H1 (cell line): ENCODE measurements around the gene RNF175. TPM values are rescaled to one million over a fixed set of nuclear protein-coding genes. Genes with fewer than 3 reads are reported as not detected.

Source experiments
- CTCF ChIA-PET: fragments of 300-600 bp; sonication (Branson Sonifier 250); formaldehyde crosslinking; loops from one replicate; lab custom pipeline; 2021; ENCODE audit not compliant: partially characterized antibody; lab: Charles Lee
- POLR2A ChIA-PET: fragments of 300-600 bp; sonication (Branson Sonifier 250); formaldehyde crosslinking; loops from one replicate; lab custom pipeline; 2021; ENCODE audit warnings: inconsistent platforms; ENCODE audit not compliant: partially characterized antibody; lab: Charles Lee
- DNase-seq, 2 experiments: peaks; one replicate each; pipeline versions ENCODE4 v3.0.0 to v3.0.0-alpha.2; 2010 to 2022; ENCODE audit warnings: low spot score in 2 of 2, low read depth in 1 of 2, mixed read lengths in 1 of 2
- FAIRE-seq: peaks from 2 replicates; lab custom pipeline; 2011; peaks lifted over from hg19 to GRCh38; lab: Jason Lieb, UNC
- H2AFZ ChIP-seq: 2 replicates; pipeline ENCODE4 v1.8.1; 2012; ENCODE audit warnings: low read length, inconsistent platforms
- H2AK5ac ChIP-seq: 2 replicates; pipeline ENCODE4 v1.6.1; 2013; ENCODE audit warnings: low read depth, low read length
- H2BK120ac ChIP-seq: replicated peaks from 2 replicates; pipeline ENCODE3; 2013; ENCODE audit warnings: low read depth, low read length, inconsistent platforms
- H2BK12ac ChIP-seq: 2 replicates; pipeline ENCODE4 v1.6.1; 2013; ENCODE audit warnings: low read depth, low read length
- H2BK15ac ChIP-seq: 2 replicates; pipeline ENCODE4 v1.6.1; 2013; ENCODE audit warnings: low read length
- H2BK20ac ChIP-seq: 2 replicates; pipeline ENCODE4 v1.6.1; 2013; ENCODE audit warnings: low read length
- H2BK5ac ChIP-seq: 2 replicates; pipeline ENCODE4 v1.6.1; 2013; ENCODE audit warnings: low read depth, low read length
- H3K14ac ChIP-seq: 2 replicates; pipeline ENCODE4 v1.6.1; 2013; ENCODE audit warnings: inconsistent platforms; ENCODE audit not compliant: insufficient read length
- H3K18ac ChIP-seq: 2 replicates; pipeline ENCODE4 v1.6.1; 2013; ENCODE audit warnings: low read length; ENCODE audit errors: extremely low read depth
- H3K23ac ChIP-seq: 2 replicates; pipeline ENCODE4 v1.6.1; 2013; ENCODE audit warnings: inconsistent platforms; ENCODE audit not compliant: insufficient read length
- H3K23me2 ChIP-seq: 2 replicates; pipeline ENCODE4 v1.6.1; 2013; ENCODE audit warnings: low read depth, low read length
- H3K27ac ChIP-seq: 2 replicates; pipeline ENCODE4 v1.6.1; 2011; ENCODE audit warnings: low read depth, low read length, inconsistent platforms
- H3K27me3 ChIP-seq, 4 experiments: replicated peaks in 1 of 4; 1 replicate in 1 of 4; 2 replicates in 3 of 4; pipeline versions ENCODE4 v1.6.1 to v1.8.1; 2011 to 2013; ENCODE audit warnings: low read length in 3 of 4, mild to moderate bottlenecking in 3 of 4, inconsistent platforms in 2 of 4, mixed read lengths in 2 of 4, moderate library complexity in 1 of 4; ENCODE audit not compliant: control insufficient read depth in 3 of 4, insufficient read depth in 3 of 4; ENCODE audit errors: extremely low read depth in 1 of 4
- H3K36me3 ChIP-seq, 4 experiments: 2 replicates each; pipeline versions ENCODE4 v1.6.1 to v1.8.1; 2011 to 2013; ENCODE audit warnings: mild to moderate bottlenecking in 4 of 4, low read length in 3 of 4, moderate library complexity in 2 of 4, control low read depth in 1 of 4, inconsistent platforms in 1 of 4; ENCODE audit not compliant: insufficient read depth in 4 of 4, control insufficient read depth in 2 of 4
- H3K4ac ChIP-seq: replicated peaks from 2 replicates; pipeline ENCODE3; 2013; ENCODE audit warnings: low read length, low read depth, mixed read lengths, inconsistent platforms; ENCODE audit not compliant: insufficient read length
- H3K4me1 ChIP-seq, 4 experiments: replicated peaks in 1 of 4; 1 replicate in 1 of 4; 2 replicates in 3 of 4; pipeline versions ENCODE4 v1.6.1 to v1.8.1; 2011 to 2013; ENCODE audit warnings: low read length in 3 of 4, inconsistent platforms in 2 of 4, mixed read lengths in 1 of 4; ENCODE audit not compliant: insufficient read depth in 4 of 4, control insufficient read depth in 3 of 4
- H3K4me2 ChIP-seq, 2 experiments: 2 replicates each; pipeline versions ENCODE4 v1.6.1 to v1.8.1; 2011 to 2013; ENCODE audit warnings: low read depth in 2 of 2, low read length in 2 of 2, control low read depth in 1 of 2, inconsistent platforms in 1 of 2, mild to moderate bottlenecking in 1 of 2; ENCODE audit not compliant: insufficient read depth in 1 of 2
- H3K4me3 ChIP-seq, 4 experiments: fragments of 200-600, 300-600 bp in 1 of 4; sonication (generic), shearing (Covaris generic), sonication (Bioruptor Twin) in 1 of 4; 2 replicates each; pipeline versions ENCODE4 v1.5.1 to v1.8.1; 2011 to 2016; ENCODE audit warnings: low read length in 4 of 4, low read depth in 3 of 4, control low read depth in 2 of 4, inconsistent platforms in 2 of 4, mild to moderate bottlenecking in 2 of 4, mixed read lengths in 1 of 4, moderate library complexity in 1 of 4; ENCODE audit not compliant: insufficient read depth in 2 of 4; ENCODE audit errors: extremely low read depth in 1 of 4
- H3K56ac ChIP-seq: replicated peaks from 2 replicates; pipeline ENCODE3; 2013; ENCODE audit warnings: low read depth, mild to moderate bottlenecking, mixed read lengths, low read length, inconsistent platforms; ENCODE audit not compliant: insufficient read length
- H3K79me1 ChIP-seq: 2 replicates; pipeline ENCODE4 v1.6.1; 2013; ENCODE audit warnings: low read depth, low read length, control low read depth
- H3K79me2 ChIP-seq, 2 experiments: 2 replicates each; pipeline versions ENCODE4 v1.6.1 to v1.8.1; 2012 to 2013; ENCODE audit warnings: low read length in 2 of 2, mild to moderate bottlenecking in 2 of 2, inconsistent platforms in 1 of 2; ENCODE audit not compliant: insufficient read depth in 2 of 2, control insufficient read depth in 1 of 2
- H3K9ac ChIP-seq, 4 experiments: replicated peaks in 1 of 4; 1 replicate in 1 of 4; 2 replicates in 3 of 4; pipeline versions ENCODE4 v1.6.1 to v1.8.1; 2011 to 2013; ENCODE audit warnings: low read depth in 3 of 4, low read length in 3 of 4, control low read depth in 2 of 4, mild to moderate bottlenecking in 2 of 4, moderate library complexity in 2 of 4, inconsistent platforms in 1 of 4; ENCODE audit errors: extremely low read depth in 1 of 4
- H3K9me3 ChIP-seq, 2 experiments: 2 replicates each; pipeline versions ENCODE4 v1.6.1 to v1.8.1; 2012 to 2013; ENCODE audit warnings: mild to moderate bottlenecking in 2 of 2, moderate library complexity in 2 of 2, control low read depth in 1 of 2, inconsistent platforms in 1 of 2, low read depth in 1 of 2, low read length in 1 of 2, mixed read lengths in 1 of 2; ENCODE audit not compliant: insufficient read depth in 2 of 2
- H4K20me1 ChIP-seq, 2 experiments: replicated peaks in 1 of 2; 2 replicates each; pipeline versions ENCODE3 to v1.8.1; 2011 to 2013; ENCODE audit warnings: inconsistent platforms in 2 of 2, low read length in 2 of 2, mild to moderate bottlenecking in 1 of 2; ENCODE audit not compliant: insufficient read depth in 2 of 2, control insufficient read depth in 1 of 2
- H4K5ac ChIP-seq: 2 replicates; pipeline ENCODE4 v1.6.1; 2013; ENCODE audit warnings: low read length, low read depth, mixed read lengths, inconsistent platforms; ENCODE audit not compliant: insufficient read length
- H4K8ac ChIP-seq: 2 replicates; pipeline ENCODE4 v1.8.0; 2013; ENCODE audit warnings: mild to moderate bottlenecking, moderate library complexity, low read length, inconsistent platforms; ENCODE audit not compliant: insufficient read depth; ENCODE audit errors: extremely low read depth
- H4K91ac ChIP-seq: replicated peaks from 2 replicates; pipeline ENCODE3; 2013; ENCODE audit warnings: low read length, mixed read lengths, inconsistent platforms; ENCODE audit not compliant: insufficient read length
- CBX8 ChIP-seq: fragments of 300-800, 300-1000 bp; sonication (generic); IDR thresholded peaks from 2 replicates; pipeline ENCODE4 v1.7.1; 2016; ENCODE audit warnings: low read depth, low read length, borderline replicate concordance
- WGBS, 2 experiments: shearing (Covaris generic) in 1 of 2; methylation state at CpG; one replicate each; pipeline versions ENCODE4 v1.1.6 to v1.1.7; 2013 to 2015; ENCODE audit warnings: low lambda C conversion rate in 2 of 2, mixed read lengths in 2 of 2, inconsistent platforms in 1 of 2, low coverage in 1 of 2, missing lambda C conversion rate in 1 of 2; ENCODE audit not compliant: insufficient replicate concordance in 2 of 2, insufficient coverage in 1 of 2, insufficient read length in 1 of 2; ENCODE audit errors: extremely low coverage in 1 of 2, missing lambda C conversion rate in 1 of 2; 5-methylcytosine and 5-hydroxymethylcytosine counted together
- polyA plus RNA-seq, 7 experiments: library from polyadenylated mRNA; depleted of rRNA in 3 of 7; stranded (reverse) in 5 of 7; unstranded in 2 of 7; fragments of >200 nt in 5 of 7; fragments of 200-250 nt in 2 of 7; gene quantifications; 1 replicate in 5 of 7; 2 replicates in 1 of 7; 4 replicates in 1 of 7; pipeline versions ENCODE4 v1.2.1 to v1.2.3, GENCODE V29; 2011 to 2013; ENCODE audit warnings: missing spikeins in 2 of 7, mixed read lengths in 2 of 7
- total RNA-seq: library from RNA; stranded (reverse); fragmentation: NEBNext Ultra II Directional; extraction: Animal tissue kit (Norgen Biotek cat#: 25700); gene quantifications from 2 replicates; pipeline ENCODE4 v1.2.1, GENCODE V29; 2021
- TF ChIP-seq, protein P1 (sequence below): IDR thresholded peaks from 2 replicates; pipeline ENCODE4 v1.6.1; 2012; ENCODE audit warnings: inconsistent platforms

Gene RNF175
- total and polyA plus RNA-seq, 2 of the 8 experiments (the other 6 are each of a cell fraction or from before 2014, with no cell fraction given), result 7.9 to 9.8 TPM

DNA sequence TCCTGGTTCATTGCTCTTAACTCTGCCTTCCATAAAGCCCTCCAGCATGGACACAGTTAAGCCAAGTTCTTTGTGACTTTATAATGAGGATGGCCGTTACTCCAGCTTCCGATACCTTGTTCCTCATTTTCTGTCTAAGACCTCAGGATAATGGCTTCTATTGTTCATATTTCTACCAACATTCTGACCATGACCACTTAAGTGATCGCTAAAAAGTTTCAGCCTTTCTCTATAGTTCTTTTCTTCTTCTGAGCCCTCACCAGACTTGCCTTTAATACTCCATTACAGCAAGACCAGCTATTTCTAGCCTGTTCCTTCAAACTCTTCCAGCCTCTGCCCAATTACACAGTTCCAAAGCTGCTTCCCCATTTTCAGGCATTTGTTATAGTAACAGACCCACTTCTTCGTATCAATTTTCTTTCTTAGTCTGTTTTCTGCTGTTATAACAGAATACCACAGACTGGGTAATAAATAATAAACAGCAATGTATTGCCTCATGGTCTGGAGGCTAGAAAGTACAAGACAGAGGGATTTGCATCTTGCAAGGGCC lies 12.3 kb downstream of the RNF175 start:
- Histone ChIP-seq H3K27ac (no peak overlapping the region), H3K9ac (no peak overlapping the region), H2BK5ac (no peak overlapping the region)
- POLR2A ChIA-PET, result interaction anchor here (1.3 to 1.5 kb wide), 2 partner anchors 39 to 42 kb away, joined by 3 to 4 read pairs; no protein-coding TSS in a partner anchor
- TF ChIP-seq, protein P1, sequence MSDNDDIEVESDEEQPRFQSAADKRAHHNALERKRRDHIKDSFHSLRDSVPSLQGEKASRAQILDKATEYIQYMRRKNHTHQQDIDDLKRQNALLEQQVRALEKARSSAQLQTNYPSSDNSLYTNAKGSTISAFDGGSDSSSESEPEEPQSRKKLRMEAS, result no peak
- no peak for TF ChIP-seq CBX8
- TF ChIP-seq, all 59 proteins: peak for 0
- Histone ChIP-seq H4K20me1 (peaks cover 1 to 2% of the 10 kb centered on the region in 2 experiments), H3K4me2 (no peak overlapping the region), H3K36me3 (peaks cover 0 to 11% (median 3%) of the 10 kb centered on the region in 4 experiments; a peak in 4 of 8 replicates), H3K18ac (no peak overlapping the region), H4K91ac (no peak overlapping the region), H4K5ac (no peak overlapping the region), H2AK5ac (no peak overlapping the region), H3K23me2 (no peaks in the 10 kb centered on the region), H3K4ac (no peak overlapping the region), H2BK120ac (no peak overlapping the region), H3K56ac (no peak overlapping the region), H3K14ac (no peak overlapping the region), H3K79me2 (no peaks in the 10 kb centered on the region), H4K8ac (no peak overlapping the region), H2BK20ac (no peak overlapping the region), H3K79me1 (no peaks in the 10 kb centered on the region), H2BK12ac (no peak overlapping the region), H2AFZ (no peak overlapping the region), H3K23ac (no peak overlapping the region), H3K9me3 (no peaks in the 10 kb centered on the region), H3K4me1 (no peaks in the 10 kb centered on the region), H3K4me3 (no peak overlapping the region), H3K27me3 (no peaks in the 10 kb centered on the region), H2BK15ac (no peak overlapping the region)
- no peak for DNase-seq
- 95% methylated on average over 4 of the region's 4 CpGs; no CpG with 5 or more reads in 1 of the 2 experiments for WGBS, 2 experiments
- FAIRE-seq, result no peak
- CTCF ChIA-PET, result interaction anchor here (1.2 to 3.1 kb wide), 4 partner anchors 77 to 114 kb away, joined by 3 to 22 read pairs (median 8); no protein-coding TSS in a partner anchor
